ENCODE measurements around the gene STEAP4. TPM values are rescaled to one million over a fixed set of nuclear protein-coding genes. Genes with fewer than 3 reads are reported as not detected.
"Not testable (repeated sequence)": the region's sequence is repeated elsewhere in the genome, so short reads cannot be mapped to it uniquely, and the experiment has no call there.

The STEAP4 gene
- total RNA-seq, 4 donors from 2014 or later = 47.9 to 318 (median 110) TPM

DNA sequence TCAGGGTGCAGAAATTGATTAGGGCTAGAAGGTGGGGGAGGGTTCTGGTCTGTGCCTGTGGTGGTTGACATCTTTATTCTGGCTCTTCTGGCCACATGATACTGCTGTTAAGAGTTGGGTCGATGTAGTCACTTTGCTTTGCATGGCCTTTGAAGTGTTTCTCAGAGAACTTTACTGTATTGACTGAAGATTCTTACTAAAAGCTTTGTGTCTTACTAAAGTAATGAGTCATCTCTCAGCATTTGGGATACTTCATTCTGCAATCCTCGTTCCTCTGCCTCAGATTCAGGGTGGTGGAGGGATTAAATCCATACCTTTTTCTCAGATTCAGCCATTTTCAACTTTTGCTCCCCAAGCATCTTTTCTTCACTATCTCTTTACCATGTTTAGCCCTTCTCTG, 38.6 kb downstream of the STEAP4 start:
- ATAC-seq (ENCODE audit: low FRiP score) = no peak
- TF ChIP-seq, protein P1, sequence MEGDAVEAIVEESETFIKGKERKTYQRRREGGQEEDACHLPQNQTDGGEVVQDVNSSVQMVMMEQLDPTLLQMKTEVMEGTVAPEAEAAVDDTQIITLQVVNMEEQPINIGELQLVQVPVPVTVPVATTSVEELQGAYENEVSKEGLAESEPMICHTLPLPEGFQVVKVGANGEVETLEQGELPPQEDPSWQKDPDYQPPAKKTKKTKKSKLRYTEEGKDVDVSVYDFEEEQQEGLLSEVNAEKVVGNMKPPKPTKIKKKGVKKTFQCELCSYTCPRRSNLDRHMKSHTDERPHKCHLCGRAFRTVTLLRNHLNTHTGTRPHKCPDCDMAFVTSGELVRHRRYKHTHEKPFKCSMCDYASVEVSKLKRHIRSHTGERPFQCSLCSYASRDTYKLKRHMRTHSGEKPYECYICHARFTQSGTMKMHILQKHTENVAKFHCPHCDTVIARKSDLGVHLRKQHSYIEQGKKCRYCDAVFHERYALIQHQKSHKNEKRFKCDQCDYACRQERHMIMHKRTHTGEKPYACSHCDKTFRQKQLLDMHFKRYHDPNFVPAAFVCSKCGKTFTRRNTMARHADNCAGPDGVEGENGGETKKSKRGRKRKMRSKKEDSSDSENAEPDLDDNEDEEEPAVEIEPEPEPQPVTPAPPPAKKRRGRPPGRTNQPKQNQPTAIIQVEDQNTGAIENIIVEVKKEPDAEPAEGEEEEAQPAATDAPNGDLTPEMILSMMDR (IDR thresholded peaks at IDR 0.05) = no peak

GRCh38 chr7:88267421-88267820, 39.3 kb downstream of the STEAP4 start:
- DNase-seq (ENCODE audit: low spot score) = no peak
- no peak for ATAC-seq (ENCODE audit: low FRiP score)
- TF ChIP-seq, protein P1 (IDR thresholded peaks at IDR 0.05) = no peak

More for the DNA sequence above, 38.6 kb downstream of the STEAP4 start:
- no peak for DNase-seq (ENCODE audit: low spot score)

DNA sequence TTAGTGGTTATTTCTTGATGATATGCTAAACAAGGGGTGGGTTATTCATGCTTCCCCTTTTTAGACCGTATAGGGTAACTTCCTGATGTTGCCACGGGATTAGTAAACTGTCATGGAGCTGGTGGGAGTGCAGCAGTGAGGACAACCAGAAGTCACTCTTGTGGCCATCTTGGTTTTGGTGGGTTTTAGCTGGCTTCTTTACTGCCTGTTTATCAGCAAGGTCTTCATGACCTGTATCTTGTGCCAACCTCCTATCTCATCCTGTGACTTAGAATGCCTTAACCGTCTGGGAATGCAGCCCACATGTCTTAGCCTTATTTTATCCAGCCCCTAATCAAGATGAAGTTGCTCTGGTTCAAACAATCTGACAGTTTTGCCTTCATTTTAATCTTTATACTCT, 41.7 kb downstream of the STEAP4 start:
- not testable (repeated sequence) for DNase-seq (ENCODE audit: low spot score); ATAC-seq (ENCODE audit: low FRiP score)

GRCh38 chr7:88262562-88262961, 44.1 kb downstream of the STEAP4 start:
- ATAC-seq (ENCODE audit: low FRiP score) (no peak), DNase-seq (ENCODE audit: low spot score) (no peak)
- TF ChIP-seq, protein P1 (IDR thresholded peaks at IDR 0.05) = no peak

DNA sequence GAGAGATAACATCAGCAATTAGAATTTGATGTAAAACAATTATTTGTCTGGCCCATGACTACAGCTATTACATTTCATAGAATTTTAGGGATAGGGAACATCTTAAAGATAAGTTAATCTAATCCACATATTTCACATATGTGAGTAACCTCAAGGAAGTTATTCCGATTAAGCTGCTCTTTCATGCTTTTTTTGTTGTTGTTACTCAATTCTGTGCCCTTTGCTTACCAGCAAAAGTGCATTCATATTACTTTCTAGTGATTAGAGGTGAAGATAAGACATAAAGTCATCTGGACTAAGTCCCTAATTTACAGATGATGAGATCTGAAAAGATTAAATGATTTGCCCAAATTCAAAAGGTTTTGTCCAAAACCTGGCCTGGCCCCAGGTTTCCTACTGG, 46.0 kb downstream of the STEAP4 start:
- ATAC-seq (ENCODE audit: low FRiP score) (no peak), DNase-seq (ENCODE audit: low spot score) (no peak)
- TF ChIP-seq, protein P1 (IDR thresholded peaks at IDR 0.05) = no peak

GRCh38 chr7:88259656-88260380, 46.9 kb downstream of the STEAP4 start:
- DNase-seq (ENCODE audit: low spot score) (no peak), ATAC-seq (ENCODE audit: low FRiP score) (no peak)
- TF ChIP-seq, protein P1 (IDR thresholded peaks at IDR 0.05) = no peak

DNA sequence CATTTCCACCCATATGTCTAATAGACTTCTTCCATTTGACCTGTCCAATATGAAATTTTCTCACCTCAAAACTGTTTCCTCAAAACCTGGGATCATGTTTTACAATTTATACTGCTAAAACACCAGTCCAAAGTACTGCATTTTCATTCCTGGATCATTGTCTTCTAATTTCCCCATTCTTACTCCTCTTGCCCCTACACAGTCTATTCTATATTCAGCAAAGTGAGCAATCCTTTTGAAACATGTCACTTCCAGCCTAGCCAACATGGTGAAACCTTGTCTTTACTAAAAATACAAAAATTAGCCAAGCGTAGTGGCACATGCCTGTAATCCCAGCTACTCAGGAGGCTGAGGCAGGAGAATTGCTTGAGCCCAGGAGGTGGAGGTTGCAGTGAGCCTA, 48.4 kb downstream of the STEAP4 start:
- ATAC-seq (ENCODE audit: low FRiP score); DNase-seq (ENCODE audit: low spot score): not testable (repeated sequence)

- no peak for ATAC-seq (ENCODE audit: low FRiP score)
- DNase-seq (ENCODE audit: low spot score) = no peak
- TF ChIP-seq, protein P1 (IDR thresholded peaks at IDR 0.05) = no peak
Observed at GRCh38 chr7:88256906-88257305, 49.8 kb downstream of the STEAP4 start.

All from omental fat pad (tissue), 4 donors.